Lung (tissue), 12 donors: ENCODE data around the gene ILKAP. TPM values are rescaled to one million over a fixed set of nuclear protein-coding genes. Genes with fewer than 3 reads are reported as not detected.
A peak's percentile ranks its signal among the peaks of the same experiment; 100 is the strongest.

ENCODE experiments used
- ATAC-seq: fragments of 200-7000 bp; cut with Tn5 transposase; one replicate; pipeline ENCODE4 v1.9.1; 2020; ENCODE audit warnings: moderate number of reproducible peaks; ENCODE audit not compliant: insufficient read depth, low FRiP score
- DNase-seq, 3 donors: peaks; one replicate each; pipeline ENCODE4 v3.0.0-alpha.2; 2013 to 2017
- H3K27ac ChIP-seq, 2 donors: one replicate each; pipeline ENCODE4 v1.5.1; 2013; ENCODE audit warnings: mild to moderate bottlenecking in 2 of 2, moderate library complexity in 2 of 2, control low read depth in 1 of 2, inconsistent platforms in 1 of 2, low read depth in 1 of 2, low read length in 1 of 2
- H3K27me3 ChIP-seq, 3 donors: one replicate each; pipeline ENCODE4 v1.5.1; 2013; ENCODE audit warnings: low read length in 2 of 3; ENCODE audit not compliant: control insufficient read depth in 3 of 3, insufficient read depth in 3 of 3
- H3K36me3 ChIP-seq, 4 donors: one replicate each; pipeline ENCODE4 v1.5.1; 2013; ENCODE audit warnings: low read length in 4 of 4, mild to moderate bottlenecking in 1 of 4, moderate library complexity in 1 of 4; ENCODE audit not compliant: control insufficient read depth in 4 of 4, insufficient read depth in 4 of 4
- H3K4me1 ChIP-seq, 5 donors: one replicate each; pipeline ENCODE4 v1.5.1; 2013; ENCODE audit warnings: low read length in 5 of 5, mild to moderate bottlenecking in 2 of 5, moderate library complexity in 1 of 5; ENCODE audit not compliant: control insufficient read depth in 5 of 5, insufficient read depth in 5 of 5
- H3K4me3 ChIP-seq: one replicate; pipeline ENCODE4 v1.5.1; 2013; ENCODE audit warnings: mild to moderate bottlenecking, control low read depth, moderate library complexity
- H3K9ac ChIP-seq, 2 donors: one replicate each; pipeline ENCODE4 v1.5.1; 2013; ENCODE audit warnings: low read length in 2 of 2, control low read depth in 1 of 2; ENCODE audit not compliant: insufficient read depth in 1 of 2
- H3K9me3 ChIP-seq, 4 donors: one replicate each; pipeline ENCODE4 v1.5.1; 2013; ENCODE audit warnings: low read length in 3 of 4, mild to moderate bottlenecking in 1 of 4, moderate library complexity in 1 of 4; ENCODE audit not compliant: control insufficient read depth in 4 of 4, insufficient read depth in 3 of 4
- WGBS, 2 donors: extraction: QIAGEN DNeasy Blood & Tissue Kit; methylation state at CpG; one replicate each; pipeline ENCODE4 v1.1.7; 2013; 5-methylcytosine and 5-hydroxymethylcytosine counted together
- polyA plus RNA-seq, 2 donors: library from polyadenylated mRNA; stranded (reverse); fragments of 200-250 nt; gene quantifications; one replicate each; pipeline ENCODE4 v1.2.1, GENCODE V29; 2013
- total RNA-seq, 2 donors: library from RNA; depleted of rRNA in 1 of 2; stranded (reverse); fragments of >200 nt in 1 of 2; gene quantifications; one replicate each; pipeline ENCODE4 v1.2.1, GENCODE V29; 2014 to 2021
- TF ChIP-seq, protein P1 (sequence below): IDR thresholded peaks from 2 replicates; pipeline ENCODE4 v1.5.1; 2012; ENCODE audit warnings: mild to moderate bottlenecking; ENCODE audit errors: control extremely low read depth, extremely low read depth
- donor health status: control.
- donor health status: control.
- donor health status: Bipolar disorder and iron deficiency.
- donor health status: healthy.
- donor health status: DM: yes; HTN: yes; CAD: no.

Gene ILKAP
- total and polyA plus RNA-seq, 4 donors, result 35.0 to 52.0 (median 42.1) TPM

DNA sequence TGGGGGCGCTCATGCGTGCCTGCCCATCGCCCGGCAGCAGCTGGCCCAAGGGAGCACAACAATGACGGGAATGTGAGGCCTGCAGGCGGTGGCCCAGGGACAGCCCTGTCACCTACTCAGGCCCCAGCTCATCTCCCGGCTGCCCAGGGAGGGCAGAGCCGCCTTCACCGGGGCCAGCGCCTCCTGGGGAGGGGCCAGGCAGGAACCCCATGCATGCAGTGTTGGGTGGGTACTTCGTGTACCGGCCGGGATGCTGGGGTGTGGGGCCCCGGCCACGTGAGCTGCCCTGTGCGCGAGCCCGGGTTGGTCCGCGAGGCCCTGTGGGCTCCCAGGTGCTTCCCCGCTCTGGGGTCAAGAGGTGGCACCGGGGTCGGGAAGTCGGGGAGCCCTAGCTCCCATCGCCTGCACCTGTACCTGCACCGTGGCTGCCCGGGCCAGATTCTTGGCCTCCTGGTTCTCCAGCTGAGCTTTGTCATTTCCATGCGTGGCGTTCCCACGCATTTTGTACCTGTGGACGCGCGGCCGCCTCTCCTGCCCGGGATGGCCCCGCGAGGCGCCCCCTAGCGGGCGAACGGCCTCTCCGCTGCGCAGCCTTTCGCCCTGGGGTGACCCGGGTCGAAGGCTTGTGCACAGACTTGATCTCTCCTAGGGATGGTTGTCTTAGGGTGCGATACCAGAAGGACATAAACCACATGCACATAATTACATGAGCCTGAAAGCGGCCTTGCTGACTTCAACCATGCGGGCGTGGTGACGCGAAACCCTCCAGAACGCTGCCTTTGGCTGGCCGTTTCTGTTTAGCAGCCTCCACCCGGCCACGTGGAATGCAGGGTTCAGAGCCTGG is 64.1 kb downstream of the ILKAP start:
- TF ChIP-seq, protein P1, sequence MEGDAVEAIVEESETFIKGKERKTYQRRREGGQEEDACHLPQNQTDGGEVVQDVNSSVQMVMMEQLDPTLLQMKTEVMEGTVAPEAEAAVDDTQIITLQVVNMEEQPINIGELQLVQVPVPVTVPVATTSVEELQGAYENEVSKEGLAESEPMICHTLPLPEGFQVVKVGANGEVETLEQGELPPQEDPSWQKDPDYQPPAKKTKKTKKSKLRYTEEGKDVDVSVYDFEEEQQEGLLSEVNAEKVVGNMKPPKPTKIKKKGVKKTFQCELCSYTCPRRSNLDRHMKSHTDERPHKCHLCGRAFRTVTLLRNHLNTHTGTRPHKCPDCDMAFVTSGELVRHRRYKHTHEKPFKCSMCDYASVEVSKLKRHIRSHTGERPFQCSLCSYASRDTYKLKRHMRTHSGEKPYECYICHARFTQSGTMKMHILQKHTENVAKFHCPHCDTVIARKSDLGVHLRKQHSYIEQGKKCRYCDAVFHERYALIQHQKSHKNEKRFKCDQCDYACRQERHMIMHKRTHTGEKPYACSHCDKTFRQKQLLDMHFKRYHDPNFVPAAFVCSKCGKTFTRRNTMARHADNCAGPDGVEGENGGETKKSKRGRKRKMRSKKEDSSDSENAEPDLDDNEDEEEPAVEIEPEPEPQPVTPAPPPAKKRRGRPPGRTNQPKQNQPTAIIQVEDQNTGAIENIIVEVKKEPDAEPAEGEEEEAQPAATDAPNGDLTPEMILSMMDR, result no peak
- Histone ChIP-seq H3K27me3 (peaks cover 0 to 2% (median 0%) of the 10 kb centered on the region in 3 donors), H3K27ac (peak overlapping the region in 1 of 2 donors; percentile 50), H3K9me3 (no peaks in the 10 kb centered on the region), H3K4me1 (peaks cover 3 to 23% (median 7%) of the 10 kb centered on the region in 5 donors), H3K36me3 (no peaks in the 10 kb centered on the region), H3K9ac (no peak overlapping the region), H3K4me3 (no peak overlapping the region)
- WGBS, 2 donors, result 59 to 61% methylated on average over 56 of the region's 56 CpGs
- DNase-seq (no peak), ATAC-seq (no peak)

DNA sequence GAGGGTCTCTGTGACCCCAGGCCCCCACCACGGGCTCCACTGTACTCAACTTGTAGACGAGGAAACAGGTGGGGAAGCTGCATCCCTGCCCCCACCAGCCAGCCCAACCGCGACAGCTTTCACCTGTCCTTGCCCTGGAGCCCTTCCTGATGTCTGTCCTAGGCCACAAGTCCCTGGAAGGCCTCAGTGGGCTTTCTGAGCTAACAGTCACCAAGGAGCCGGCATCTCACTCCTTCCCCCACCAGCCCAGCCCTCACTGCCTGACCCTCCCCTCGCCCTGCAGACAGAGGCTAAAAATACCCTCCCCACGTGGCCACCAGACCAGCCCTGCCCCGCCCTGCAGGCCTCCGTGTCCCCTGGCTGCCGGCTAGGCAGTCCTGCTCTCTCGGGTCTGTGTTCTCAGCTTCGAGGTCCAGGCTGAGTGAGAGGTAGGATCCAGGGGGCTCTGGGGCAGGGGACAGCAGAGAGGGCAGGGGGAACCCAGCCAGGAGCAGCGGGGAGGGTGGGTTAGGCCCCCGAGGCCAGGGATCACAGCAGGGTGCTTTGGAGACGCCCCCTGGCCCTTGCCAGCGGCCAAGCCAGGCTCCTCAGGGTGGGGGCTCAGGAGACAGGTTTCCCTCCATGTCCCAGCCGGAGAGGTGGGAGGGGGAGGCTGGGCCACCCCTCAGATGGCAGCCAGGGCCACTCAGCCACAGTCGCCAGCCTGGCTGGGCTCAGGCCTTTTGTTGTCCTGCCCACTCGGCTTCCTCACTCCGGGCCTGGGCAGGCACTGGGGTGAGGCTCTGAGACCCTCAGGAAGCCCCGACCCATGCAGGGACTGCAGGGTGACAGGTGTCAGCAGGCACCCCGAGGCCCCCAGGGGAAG is 64.9 kb downstream of the ILKAP start, which contains the start of gene KLHL30:
TSS of gene KLHL30 (plus strand) at position 338 of the 865 bp plus-strand sequence. CDS start 2,087 bp downstream, outside the sequence.
- Histone ChIP-seq H3K4me1 (peaks cover 3 to 22% (median 7%) of the 10 kb centered on the region in 5 donors), H3K27me3 (peaks cover 0 to 2% (median 0%) of the 10 kb centered on the region in 3 donors), H3K4me3 (no peak within 1 kb of the TSS), H3K27ac (peak within 1 kb of the TSS in 1 of 2 donors; percentile 50), H3K36me3 (no peaks in the 10 kb centered on the region), H3K9ac (no peak within 1 kb of the TSS), H3K9me3 (no peaks in the 10 kb centered on the region)
- 71 to 80% methylated on average over 22 of the region's 22 CpGs for whole genome bisulfite sequencing, 2 donors
- no peak for ATAC-seq
- TF ChIP-seq, protein P1, result no peak
- DNase-seq, result no peak

DNA sequence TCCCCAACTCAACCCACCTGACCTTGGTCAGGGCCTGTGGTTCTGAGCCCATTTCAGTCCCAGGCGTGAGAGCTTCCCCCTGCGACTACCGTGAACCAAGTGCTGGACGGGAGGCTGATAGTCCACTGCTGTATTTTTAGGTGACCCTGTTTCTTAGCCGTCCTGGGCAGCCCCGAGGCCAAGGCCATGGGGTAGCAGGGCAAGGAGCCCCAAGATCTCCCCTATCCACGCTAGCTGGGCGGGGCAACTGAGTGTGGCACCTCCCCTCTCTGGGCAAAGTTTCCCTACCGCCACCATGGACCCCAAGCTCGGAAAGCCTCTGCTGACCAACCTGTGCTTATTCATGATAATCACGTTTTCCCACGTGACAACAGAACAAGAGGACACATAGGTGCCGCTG is 65.6 kb downstream of the ILKAP start:
- 91 to 97% methylated on average over 13 of the region's 13 CpGs for WGBS, 2 donors
- DNase-seq (no peak), ATAC-seq (no peak)
- Histone ChIP-seq H3K27ac (peak overlapping the region in 1 of 2 donors; percentile 50), H3K4me3 (no peak overlapping the region), H3K36me3 (no peaks in the 10 kb centered on the region), H3K9ac (no peak overlapping the region), H3K4me1 (peaks cover 0 to 20% (median 7%) of the 10 kb centered on the region in 5 donors), H3K27me3 (peaks cover 0 to 2% (median 0%) of the 10 kb centered on the region in 3 donors), H3K9me3 (no peaks in the 10 kb centered on the region)
- TF ChIP-seq, protein P1, result no peak
